ENCODE data around the gene DHRS3.

- TF ChIP-seq CTCF (IDR thresholded peaks at IDR 0.05) (no peak), POLR2A (IDR thresholded peaks at IDR 0.05) (no peak), POLR2AphosphoS5 (IDR thresholded peaks at IDR 0.05) (no peak)
Observed at GRCh38 chr1:12627296-12627695, 9.3 kb upstream of the DHRS3 start.
